GM19043 (cell line): ENCODE measurements around the gene C1GALT1.
"Not testable (repeated sequence)": the region's sequence is repeated elsewhere in the genome, so short reads cannot be mapped to it uniquely, and the experiment has no call there.

Experiments used
- ATAC-seq: cut with Tn5 transposase; IDR thresholded peaks from one replicate; pipeline ENCODE4 v1.9.1; 2021; ENCODE audit warnings: low read depth; ENCODE audit not compliant: unreplicated experiment

The C1GALT1 gene

GRCh38 chr7:7231865-7232264 is 49.5 kb downstream of the C1GALT1 start:
- ATAC-seq = no peak

- ATAC-seq = no peak
Measured at GRCh38 chr7:7235347-7235746, 53.0 kb downstream of the C1GALT1 start.

GRCh38 chr7:7236041-7236440 is 53.7 kb downstream of the C1GALT1 start:
- ATAC-seq = no peak

GRCh38 chr7:7237201-7237977 is 55.0 kb downstream of the C1GALT1 start:
- no peak for ATAC-seq

- no peak for ATAC-seq
Measured at GRCh38 chr7:7237978-7238267, 55.6 kb downstream of the C1GALT1 start.

- no peak for ATAC-seq
Measured at GRCh38 chr7:7239346-7239745, 57.0 kb downstream of the C1GALT1 start.

- ATAC-seq = no peak
Measured at GRCh38 chr7:7242899-7243298, 60.6 kb downstream of the C1GALT1 start.

GRCh38 chr7:7245233-7245632 is 62.9 kb downstream of the C1GALT1 start:
- not testable (repeated sequence) for ATAC-seq

- ATAC-seq = no peak
Measured at GRCh38 chr7:7246223-7246622, 63.9 kb downstream of the C1GALT1 start.

GRCh38 chr7:7247658-7248057 is 65.3 kb downstream of the C1GALT1 start:
- no peak for ATAC-seq

GRCh38 chr7:7249814-7250213 is 67.5 kb downstream of the C1GALT1 start:
- no peak for ATAC-seq

GRCh38 chr7:7251742-7252141 is 69.4 kb downstream of the C1GALT1 start:
- ATAC-seq = peak; percentile 89

GRCh38 chr7:7254319-7254718 is 72.0 kb downstream of the C1GALT1 start:
- ATAC-seq = no peak

GRCh38 chr7:7254908-7255307 is 72.6 kb downstream of the C1GALT1 start:
- no peak for ATAC-seq

GRCh38 chr7:7256731-7257274 is 74.5 kb downstream of the C1GALT1 start:
- no peak for ATAC-seq

GRCh38 chr7:7257899-7258692 is 75.8 kb downstream of the C1GALT1 start:
- peak; percentile 81 for ATAC-seq

GRCh38 chr7:7261863-7262262 is 79.5 kb downstream of the C1GALT1 start:
- no peak for ATAC-seq

GRCh38 chr7:7263297-7264230 is 81.2 kb downstream of the C1GALT1 start:
- ATAC-seq = no peak

GRCh38 chr7:7264306-7265040 is 82.1 kb downstream of the C1GALT1 start:
- ATAC-seq = no peak
